ENCODE measurements around the gene HNRNPL.
"Not testable (repeated sequence)": the region's sequence is repeated elsewhere in the genome, so short reads cannot be mapped to it uniquely, and the experiment has no call there.

HNRNPL gene

GRCh38 chr19:38836983-38837626 lies 12.7 kb downstream of the HNRNPL start:
- DNase-seq, result no peak

DNA sequence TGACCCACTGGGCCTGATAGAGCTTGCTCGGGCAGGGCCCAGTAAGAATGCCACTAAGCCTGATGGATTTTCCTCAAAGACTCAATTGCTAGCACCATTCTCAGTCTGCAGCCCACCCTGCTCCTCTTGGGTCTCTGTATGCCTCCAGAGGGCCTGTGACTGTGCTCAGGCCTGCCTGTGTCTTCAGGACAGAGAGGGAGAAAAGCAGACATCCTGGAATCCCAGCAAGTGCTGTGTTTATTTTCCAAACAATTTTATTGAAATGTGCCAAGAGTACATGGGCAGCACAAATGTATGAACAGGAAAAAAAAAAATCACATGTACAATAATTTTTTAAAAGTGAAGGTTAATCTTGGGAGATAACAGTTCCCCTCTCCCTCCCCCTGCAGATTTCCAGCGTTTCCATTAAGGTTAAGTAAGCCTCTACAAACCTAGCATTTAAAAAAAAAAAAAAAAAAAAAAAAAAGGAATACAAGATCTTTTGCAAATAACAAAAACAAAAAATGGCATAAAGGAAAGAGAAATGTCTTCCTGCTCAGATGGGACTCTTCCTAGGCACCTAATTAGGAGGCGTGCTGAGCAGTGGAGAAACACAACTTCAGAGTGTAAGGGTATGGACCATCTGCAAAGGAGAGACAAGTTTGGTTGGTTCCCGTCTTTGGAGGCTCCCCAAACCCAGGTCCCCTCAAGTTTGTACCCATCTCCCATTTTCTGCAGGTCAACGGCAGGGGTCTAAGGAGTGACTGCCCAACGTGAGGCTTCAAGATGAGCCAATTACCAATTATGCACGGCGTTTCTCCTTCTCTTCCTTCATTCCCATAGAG lies 13.4 kb downstream of the HNRNPL start:
- intact Hi-C loops (cut with DNase I), result loop anchor here (10.0 kb wide), 1 partner anchor 222 kb away; the partner anchor contains the start of genes EIF3K and MAP4K1
- no peak for DNase-seq

More at GRCh38 chr19:38836983-38837626, 12.7 kb downstream of the HNRNPL start:
- intact Hi-C loops (cut with DNase I), result loop anchor here (10.0 kb wide), 1 partner anchor 222 kb away; the partner anchor contains the start of genes EIF3K and MAP4K1

- intact Hi-C loops (cut with DNase I), result loop anchor here (5.0 to 10.0 kb wide), 2 partner anchors 102 to 220 kb away; partner anchors contain the start of genes EIF3K and MAP4K1
- DNase-seq, result no peak
These were observed 15.2 kb downstream of the HNRNPL start for GRCh38 chr19:38834590-38834989.

- intact Hi-C loops (cut with DNase I), result loop anchor here (5.0 to 10.0 kb wide), 2 partner anchors 102 to 219 kb away; partner anchors contain the start of genes EIF3K and MAP4K1
- DNase-seq, result no peak
These were observed 15.7 kb downstream of the HNRNPL start for GRCh38 chr19:38834104-38834490.

DNA sequence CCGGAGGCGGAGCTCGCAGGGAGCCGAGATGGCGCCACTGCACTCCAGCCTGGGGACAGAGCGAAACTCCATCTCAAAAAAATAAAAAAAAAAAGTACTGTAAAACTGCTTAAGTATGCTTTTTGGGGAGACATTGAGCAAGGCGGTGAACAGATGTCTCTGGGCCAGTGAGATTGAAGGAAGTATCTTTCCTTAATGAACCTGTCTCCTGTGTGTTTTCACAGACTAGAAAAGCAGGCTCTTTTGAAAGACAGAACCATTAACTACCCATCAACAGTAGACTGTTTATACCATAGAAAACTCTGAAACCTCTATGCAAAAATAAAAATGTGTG lies 16.7 kb downstream of the HNRNPL start:
- intact Hi-C loops (cut with DNase I), result loop anchor here (5.0 to 10.0 kb wide), 2 partner anchors 101 to 218 kb away; partner anchors contain the start of genes EIF3K and MAP4K1
- no peak for DNase-seq

- peak in 35 of 42 donors; percentile 3 to 55 (median 28) for DNase-seq
- intact Hi-C loops (cut with DNase I), result loop anchor here (5.0 to 10.0 kb wide), 2 partner anchors 99 to 216 kb away; partner anchors contain the start of genes EIF3K and MAP4K1
These were observed 18.6 kb downstream of the HNRNPL start for GRCh38 chr19:38831142-38831605.

DNA sequence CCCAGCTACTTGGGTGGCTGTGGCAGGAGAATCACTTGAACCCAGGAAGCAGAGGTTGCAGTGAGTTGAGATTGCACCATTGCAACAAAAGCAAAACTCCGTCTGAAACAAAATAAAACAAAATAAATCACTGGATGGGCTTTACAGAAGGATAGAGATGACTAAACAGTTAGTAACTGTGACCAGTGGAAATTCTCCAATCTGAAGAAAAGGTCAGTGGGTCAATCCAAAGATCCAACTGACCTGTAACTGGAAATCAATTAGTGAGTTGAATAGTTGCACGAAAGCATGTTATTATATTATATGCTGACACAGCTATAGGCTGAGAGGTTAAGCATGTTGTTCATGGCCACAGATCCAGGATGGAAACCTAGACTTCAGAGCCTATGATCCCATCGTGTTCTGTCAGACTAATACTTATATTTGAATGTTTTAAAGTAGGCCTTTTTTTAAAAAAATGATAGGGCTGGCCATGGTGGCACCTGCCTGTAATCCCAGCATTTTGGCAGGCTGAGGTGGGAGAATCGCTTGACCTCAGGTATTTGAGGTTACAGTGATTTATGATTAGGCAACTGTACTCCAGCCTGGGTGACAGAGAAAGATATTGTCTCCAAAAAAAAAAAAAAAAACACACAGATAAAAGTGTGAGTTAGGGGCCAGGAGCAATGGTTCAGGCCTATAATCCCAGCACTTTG lies 19.6 kb downstream of the HNRNPL start:
- intact Hi-C loops (cut with DNase I), result loop anchor here (5.0 to 10.0 kb wide), 2 partner anchors 98 to 215 kb away; partner anchors contain the start of genes EIF3K and MAP4K1
- no peak for DNase-seq

GRCh38 chr19:38829203-38829602 lies 20.6 kb downstream of the HNRNPL start:
- intact Hi-C loops (cut with DNase I); DNase-seq: not testable (repeated sequence)

- DNase-seq, result no peak
- intact Hi-C loops (cut with DNase I), result no loop called here
These were observed 22.8 kb downstream of the HNRNPL start for GRCh38 chr19:38826856-38827551.

DNA sequence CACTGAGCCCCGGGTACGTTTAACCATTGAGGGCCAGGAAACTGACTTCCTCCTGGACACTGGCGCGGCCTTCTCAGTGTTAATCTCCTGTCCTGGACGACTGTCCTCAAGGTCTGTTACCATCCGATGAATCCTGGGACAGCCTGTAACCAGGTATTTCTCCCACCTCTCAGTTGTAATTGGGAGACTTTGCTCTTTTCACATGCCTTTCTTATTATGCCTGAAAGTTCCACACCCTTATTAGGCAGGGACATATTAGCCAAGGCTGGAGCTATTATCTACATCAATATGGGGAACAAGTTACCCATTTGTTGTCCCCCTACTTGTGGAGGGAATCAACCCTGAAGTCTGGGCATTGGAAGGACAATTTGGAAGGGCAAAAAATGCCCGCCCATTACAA lies 23.9 kb downstream of the HNRNPL start:
- DNase-seq; intact Hi-C loops (cut with DNase I): not testable (repeated sequence)

DNA sequence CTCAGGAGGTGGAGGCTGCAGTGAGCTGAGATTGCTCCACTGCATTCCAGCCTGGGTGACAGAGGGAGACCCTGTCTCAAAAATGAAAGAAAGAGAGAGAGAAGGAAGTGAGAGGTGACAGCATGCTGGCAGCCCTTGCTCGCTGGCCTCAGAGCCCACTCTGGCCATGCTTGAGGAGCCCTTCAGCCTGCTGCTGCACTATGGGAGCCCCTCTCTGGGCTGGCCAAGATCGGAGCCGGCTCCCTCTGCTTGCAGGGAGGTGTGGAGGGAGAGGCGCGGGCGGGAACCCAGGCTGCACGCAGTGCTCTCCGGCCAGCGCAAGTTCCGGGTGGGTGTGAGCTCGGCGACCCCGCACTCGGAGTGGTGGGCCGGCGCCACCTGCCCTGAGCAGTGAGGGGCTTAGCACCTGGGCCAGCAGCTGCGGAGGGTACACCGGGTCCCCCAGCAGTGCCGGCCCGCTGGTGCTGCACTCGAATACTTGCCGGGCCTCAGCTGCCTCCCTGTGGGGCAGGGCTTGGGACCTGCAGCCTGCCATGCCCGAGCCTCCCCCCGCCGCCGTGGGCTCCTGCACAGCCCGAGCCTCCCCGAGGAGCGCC lies 28.5 kb downstream of the HNRNPL start:
- DNase-seq; intact Hi-C loops (cut with DNase I): not testable (repeated sequence)

DNA sequence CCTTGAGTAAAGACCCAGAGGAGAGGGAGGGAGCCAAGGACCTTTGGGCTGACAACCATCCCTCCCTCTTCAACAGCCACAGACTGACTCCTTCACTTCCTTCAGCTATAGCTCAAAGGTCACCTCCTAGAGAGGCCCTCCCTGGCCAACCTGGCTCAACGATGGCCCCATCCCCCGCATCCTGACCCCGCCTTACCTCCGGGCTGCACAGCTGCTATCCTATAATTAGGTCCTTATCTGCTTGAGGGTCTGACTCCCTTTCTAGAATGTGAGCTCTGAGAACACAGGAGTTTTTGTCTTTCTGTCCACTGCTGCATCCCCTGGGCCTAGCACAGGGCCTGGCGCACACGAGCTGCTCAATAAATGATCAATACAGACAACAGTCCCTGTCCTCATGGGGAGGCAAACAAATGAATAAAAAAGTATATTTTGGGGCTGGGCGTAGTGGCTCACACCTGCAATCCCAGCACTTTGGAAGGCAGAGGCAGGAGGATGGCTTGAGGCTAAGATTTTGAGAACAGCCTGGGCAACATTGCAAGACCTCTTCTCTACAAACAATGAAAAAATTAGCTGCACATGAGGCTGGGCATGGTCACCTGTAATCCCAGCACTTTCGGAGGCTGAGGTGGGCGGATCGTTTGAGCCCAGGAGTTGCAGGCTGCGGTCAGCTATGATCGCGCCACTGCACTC lies 30.4 kb downstream of the HNRNPL start:
- no peak for DNase-seq
- intact Hi-C loops (cut with DNase I), result no loop called here

- DNase-seq, result no peak
- intact Hi-C loops (cut with DNase I), result no loop called here
These were observed 32.7 kb downstream of the HNRNPL start for GRCh38 chr19:38817081-38817480.

DNA sequence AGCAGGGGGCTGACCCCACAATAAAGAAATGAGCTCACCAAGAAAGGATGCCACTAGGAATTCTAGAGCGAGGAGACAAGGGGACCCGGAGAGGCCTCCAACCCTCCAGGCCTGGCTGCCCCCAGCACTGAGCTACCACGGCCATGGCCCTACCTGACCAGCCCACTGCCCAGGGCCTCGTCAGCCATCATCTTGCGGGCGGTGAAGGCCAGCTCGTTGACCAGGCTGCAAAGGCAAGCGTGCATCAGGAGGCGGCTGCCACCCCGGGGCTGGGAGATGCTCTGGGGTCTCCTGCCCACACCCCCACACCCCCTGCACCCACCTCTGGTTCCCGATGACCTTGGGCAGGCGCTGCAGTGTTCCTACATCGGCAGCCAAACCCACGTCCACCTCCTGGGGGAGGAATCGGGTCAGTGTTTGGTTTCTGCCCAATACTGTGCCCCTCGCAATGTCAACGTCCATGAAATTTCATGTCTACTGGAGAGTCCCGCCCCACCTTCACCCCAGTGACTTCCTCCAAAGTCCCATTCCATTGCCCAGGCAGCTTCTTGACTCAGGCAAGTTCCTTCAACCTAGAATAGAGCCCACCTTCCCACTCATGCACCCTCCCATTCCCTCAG lies 33.5 kb downstream of the HNRNPL start:
- no peak for DNase-seq
- intact Hi-C loops (cut with DNase I), result no loop called here

- DNase-seq, result no peak
- intact Hi-C loops (cut with DNase I), result no loop called here
These were observed 34.5 kb downstream of the HNRNPL start for GRCh38 chr19:38815059-38816001.

GRCh38 chr19:38813932-38814331 lies 35.9 kb downstream of the HNRNPL start:
- DNase-seq; intact Hi-C loops (cut with DNase I): not testable (repeated sequence)

Data from head of caudate nucleus (tissue), 42 donors.